K562 (cell line): ENCODE data around the gene DNAJC1. TPM values are rescaled to one million over a fixed set of nuclear protein-coding genes. Genes with fewer than 3 reads are reported as not detected.

Source experiments
- ATAC-seq: fragments of 200-7000 bp; cut with Tn5 transposase; 3 replicates; pipeline ENCODE4 v1.9.1; 2020; ENCODE audit warnings: moderate library complexity
- BruUV-seq: library from RNA; stranded (reverse); fragments of 400-500 nt; replicated peaks from 2 replicates; lab custom pipeline; 2021; lab: Mats Ljungman, UMichigan
- CTCF ChIA-PET: fragments of 300-600 bp; formaldehyde crosslinking; extraction: SDS; loops from one replicate; lab custom pipeline; 2021; ENCODE audit warnings: low intra/inter-chr PET ratio; lab: Yijun Ruan, JAX
- POLR2A ChIA-PET: fragments of 300-600, 350-650 bp; sonication (Branson Sonifier 250); formaldehyde crosslinking; extraction: SDS; loops from one replicate; lab custom pipeline; 2021; ENCODE audit warnings: antibody characterized with exemption, inconsistent platforms; lab: Yijun Ruan, JAX
- DNase-seq, 4 experiments: peaks; one replicate each; pipeline versions ENCODE4 v3.0.0 to v3.0.0-alpha.2; 2011 to 2018; ENCODE audit warnings: low spot score in 3 of 4, mixed read lengths in 3 of 4; ENCODE audit errors: extremely low read depth in 1 of 4
- FAIRE-seq: peaks from 2 replicates; lab custom pipeline; 2011; peaks lifted over from hg19 to GRCh38; lab: Jason Lieb, UNC
- H2AFZ ChIP-seq: 2 replicates; pipeline ENCODE4 v1.6.0; 2011; ENCODE audit warnings: low read depth, low read length, control low read depth, inconsistent platforms
- H3K27ac ChIP-seq: fragments of 200-600 bp; 3 replicates; pipeline ENCODE4 v1.8.0; 2011; ENCODE audit warnings: low read depth, mild to moderate bottlenecking, control low read depth, inconsistent platforms, low read length, moderate library complexity, mixed read lengths; ENCODE audit errors: extremely low read depth
- H3K27me3 ChIP-seq, 2 experiments: fragments of 300-600 bp in 1 of 2; 2 replicates in 1 of 2; 3 replicates in 1 of 2; pipeline versions ENCODE4 v1.6.0 to v1.8.0; 2011; ENCODE audit warnings: inconsistent platforms in 2 of 2, low read length in 2 of 2, mild to moderate bottlenecking in 1 of 2, mixed read lengths in 1 of 2, moderate library complexity in 1 of 2; ENCODE audit not compliant: control insufficient read depth in 2 of 2, insufficient read depth in 2 of 2
- H3K36me3 ChIP-seq: fragments of 300-600 bp; 3 replicates; pipeline ENCODE4 v1.8.0; 2011; ENCODE audit warnings: mild to moderate bottlenecking, low read length, inconsistent platforms; ENCODE audit not compliant: control insufficient read depth, insufficient read depth
- H3K4me1 ChIP-seq, 2 experiments: fragments of 200-600 bp in 1 of 2; replicated peaks in 1 of 2; 2 replicates in 1 of 2; 3 replicates in 1 of 2; pipeline versions ENCODE4 v1.5.1 to v1.8.0; 2011; ENCODE audit warnings: inconsistent platforms in 2 of 2, low read length in 2 of 2, mild to moderate bottlenecking in 1 of 2, mixed read lengths in 1 of 2, moderate library complexity in 1 of 2; ENCODE audit not compliant: control insufficient read depth in 2 of 2, insufficient read depth in 2 of 2
- H3K4me2 ChIP-seq: 2 replicates; pipeline ENCODE4 v1.6.1; 2011; ENCODE audit warnings: low read length, control low read depth, inconsistent platforms, mixed read lengths; ENCODE audit not compliant: insufficient read depth
- H3K4me3 ChIP-seq: fragments of 200-600 bp; sonication (generic), shearing (Covaris generic); 2 replicates; pipeline ENCODE4 v1.5.1; 2016; ENCODE audit warnings: control low read depth, inconsistent platforms
- H3K79me2 ChIP-seq: fragments of 200-600 bp; 3 replicates; pipeline ENCODE4 v1.8.0; 2011; ENCODE audit warnings: low read length, inconsistent platforms; ENCODE audit not compliant: control insufficient read depth, insufficient read depth
- H3K9ac ChIP-seq, 2 experiments: 2 replicates each; pipeline versions ENCODE4 v1.6.0 to v1.6.1; 2011; ENCODE audit warnings: low read depth in 2 of 2, low read length in 2 of 2, control low read depth in 1 of 2, inconsistent platforms in 1 of 2, mild to moderate bottlenecking in 1 of 2, mixed read lengths in 1 of 2; ENCODE audit not compliant: insufficient read depth in 1 of 2
- H3K9me1 ChIP-seq: one replicate; pipeline ENCODE4 v1.6.0; 2011; ENCODE audit warnings: inconsistent platforms, mild to moderate bottlenecking, low read length, moderate library complexity; ENCODE audit not compliant: control insufficient read depth, insufficient read depth
- H3K9me3 ChIP-seq: replicated peaks from 2 replicates; pipeline ENCODE4 v1.5.1; 2011; ENCODE audit warnings: low read depth, low read length, inconsistent platforms; ENCODE audit not compliant: control insufficient read depth, insufficient read depth
- H4K20me1 ChIP-seq: replicated peaks from 2 replicates; pipeline ENCODE4 v1.6.1; 2011; ENCODE audit warnings: low read length, inconsistent platforms, mixed read lengths; ENCODE audit not compliant: control insufficient read depth, insufficient read depth
- CREB3 ChIP-seq: fragments of 450-650 bp; conservative IDR thresholded peaks from 2 replicates; pipeline ENCODE4 v1.6.1; 2016; ENCODE audit warnings: missing genetic modification characterization, low read depth, mild to moderate bottlenecking, missing compliant biosample characterization, moderate library complexity
- EP300 ChIP-seq: IDR thresholded peaks from 2 replicates; pipeline ENCODE4 v1.6.1; 2012; ENCODE audit warnings: low read length, improper control_type of control experiment
- ESRRB ChIP-seq: fragments of 250-450 bp; sonication (Bioruptor Pico); IDR thresholded peaks from 2 replicates; pipeline ENCODE4 v1.5.0; 2020; ENCODE audit warnings: mild to moderate bottlenecking, moderate library complexity, borderline replicate concordance
- HNRNPK ChIP-seq: fragments of 200-400 bp; formaldehyde crosslinking; IDR thresholded peaks from one replicate; pipeline ENCODE4 v1.6.1; 2018; ENCODE audit warnings: mild to moderate bottlenecking, low read depth, low read length; ENCODE audit not compliant: poor library complexity, severe bottlenecking
- NFIC ChIP-seq: fragments of 450-650 bp; IDR thresholded peaks from 2 replicates; pipeline ENCODE4 v1.6.1; 2017; ENCODE audit warnings: mild to moderate bottlenecking, inconsistent platforms
- RCOR1 ChIP-seq, 2 experiments: IDR thresholded peaks; 2 replicates each; pipeline ENCODE4 v1.6.1; 2012; ENCODE audit warnings: low read depth in 2 of 2, low read length in 2 of 2, borderline replicate concordance in 1 of 2, improper control_type of control experiment in 1 of 2
- ZNF175 ChIP-seq: fragments of 200-800 bp; sonication (Bioruptor generic); IDR thresholded peaks from 2 replicates; pipeline ENCODE4 v1.6.1; 2016; ENCODE audit warnings: low read depth, mild to moderate bottlenecking, missing genetic modification characterization, missing compliant biosample characterization
- ZNF583 ChIP-seq: fragments of 250-450 bp; sonication (Bioruptor Pico); IDR thresholded peaks from 2 replicates; pipeline ENCODE4 v1.4.0; 2020
- WGBS: fragments of 100-300 bp; shearing (Covaris generic); methylation state at CpG from one replicate; pipeline ENCODE4 v1.1.6; 2016; ENCODE audit warnings: low coverage, mixed read lengths; ENCODE audit not compliant: insufficient coverage; ENCODE audit errors: missing lambda C conversion rate; 5-methylcytosine and 5-hydroxymethylcytosine counted together
- in situ Hi-C: fragments of 300-500 bp; cut with MboI; formaldehyde crosslinking; loops from 4 replicates; pipeline ENCODE4 v1.15.0; 2018; ENCODE audit warnings: inconsistent platforms, mixed read lengths
- intact Hi-C: fragments of 100-400 bp; cut with micrococcal nuclease; formaldehyde crosslinking; loops from 2 replicates; pipeline ENCODE4 v1.14.2; 2022
- polyA plus RNA-seq, 8 experiments: library from polyadenylated mRNA; depleted of rRNA in 4 of 8; stranded (reverse) in 5 of 8; unstranded in 3 of 8; fragments of >200 nt; fragmentation: Nextera tagmentation in 2 of 8; fragmentation: Illumina TruSeq in 1 of 8; extraction: Ambion mirVana in 2 of 8; extraction: Trizol in 1 of 8; gene quantifications; 2 replicates each; pipeline versions ENCODE4 v1.2.1 to v1.2.3, GENCODE V29; 2011 to 2014; ENCODE audit warnings: inconsistent platforms in 1 of 8, missing spikeins in 1 of 8
- total RNA-seq, 7 experiments: library from RNA; depleted of rRNA in 6 of 7; stranded (reverse); fragments of >200 nt in 6 of 7; fragmentation: Illumina TruSeq in 2 of 7; extraction: Trizol in 2 of 7; gene quantifications; 2 replicates each; pipeline versions ENCODE4 v1.2.1 to v1.2.3, GENCODE V29; 2011 to 2021; ENCODE audit warnings: low replicate concordance in 1 of 7

DNAJC1 gene
- total and polyA plus RNA-seq, 9 of the 15 experiments (the other 6 are each of a cell fraction or from before 2014, with no cell fraction given): 5.4 to 77.6 (median 40.3) TPM

DNA sequence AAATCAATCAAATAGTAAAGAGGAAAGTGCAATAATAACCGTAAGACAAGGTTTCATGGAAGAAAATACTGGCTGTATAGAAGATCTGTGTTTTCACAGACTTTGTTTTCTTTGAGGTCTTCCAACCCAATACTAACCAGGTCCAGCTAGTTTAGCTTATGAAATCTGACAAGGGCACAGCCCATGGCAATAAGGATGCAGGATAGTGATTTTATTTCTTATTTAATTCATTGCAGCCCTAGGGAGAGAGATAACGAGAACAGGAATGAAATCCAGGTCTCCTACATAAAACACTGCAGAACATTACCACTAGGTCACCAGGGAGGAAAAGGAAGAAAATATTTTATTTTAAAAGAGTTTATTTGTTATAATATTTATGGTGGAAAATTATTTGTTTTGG is 145.1 kb downstream of the DNAJC1 start:
- Histone ChIP-seq H3K27ac (no peak overlapping the region), H3K9me3 (no peaks in the 10 kb centered on the region), H3K9ac (no peak overlapping the region), H3K4me1 (no peaks in the 10 kb centered on the region), H3K9me1 (no peaks in the 10 kb centered on the region), H3K4me3 (no peak overlapping the region), H4K20me1 (no peaks in the 10 kb centered on the region), H3K27me3 (no peaks in the 10 kb centered on the region), H3K4me2 (no peak overlapping the region), H2AFZ (no peak overlapping the region), H3K36me3 (no peaks in the 10 kb centered on the region; the same call in 2 of the 3 replicates), H3K79me2 (no peaks in the 10 kb centered on the region; the same call in 2 of the 3 replicates)
- no peak for DNase-seq
- no peak for FAIRE-seq
- no peak for ATAC-seq
- TF ChIP-seq EP300: no peak
- TF ChIP-seq CREB3 (tag): no peak
- TF ChIP-seq NFIC: no peak
- TF ChIP-seq HNRNPK: no peak
- no peak for TF ChIP-seq RCOR1 (IDR thresholded peaks at IDR 0.05; ENCODE audit: borderline replicate concordance in 1 of 2, low read depth in 2 of 2, low read length in 2 of 2)
- no peak for TF ChIP-seq ESRRB (CRISPR knock-in tag)
- TF ChIP-seq ZNF175: no peak
- no peak for TF ChIP-seq ZNF583 (CRISPR knock-in tag)
- ChIA-PET POLR2A (no interaction called here), CTCF (no interaction called here)
- BruUV-seq: no TSS peak
- intact Hi-C loops: no loop called here
- WGBS: 85% methylated on average over 2 of the region's 2 CpGs
- in situ Hi-C loops: no loop called here
